HK-2 (cell line): ENCODE measurements around the gene REM2.
"Not testable (repeated sequence)": the region's sequence is repeated elsewhere in the genome, so short reads cannot be mapped to it uniquely, and the experiment has no call there.

Experiments used
- DNase-seq: peaks from one replicate; pipeline ENCODE4 v3.0.0-alpha.2; 2018; ENCODE audit not compliant: unreplicated experiment

Gene REM2

DNA sequence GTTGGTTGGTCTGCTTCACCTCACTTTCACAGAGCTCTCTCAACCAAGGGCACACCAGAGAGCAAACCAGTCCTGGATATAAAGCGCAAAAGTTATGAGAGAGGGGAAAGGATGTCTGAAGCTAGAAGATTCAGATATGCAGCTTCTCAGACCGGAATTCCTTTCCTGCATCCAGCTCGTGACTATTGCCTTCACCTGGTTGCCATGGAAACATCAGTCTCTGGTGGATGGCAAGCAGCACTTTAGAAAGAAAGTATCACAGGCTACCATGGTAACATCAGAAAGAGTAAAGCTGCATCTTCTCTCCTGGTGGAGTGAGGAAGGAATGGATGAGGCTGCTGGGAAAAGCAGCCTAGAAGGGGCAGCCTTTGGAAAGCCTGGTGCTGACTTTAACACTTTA, 13.7 kb downstream of the REM2 start:
- no peak for DNase-seq

DNA sequence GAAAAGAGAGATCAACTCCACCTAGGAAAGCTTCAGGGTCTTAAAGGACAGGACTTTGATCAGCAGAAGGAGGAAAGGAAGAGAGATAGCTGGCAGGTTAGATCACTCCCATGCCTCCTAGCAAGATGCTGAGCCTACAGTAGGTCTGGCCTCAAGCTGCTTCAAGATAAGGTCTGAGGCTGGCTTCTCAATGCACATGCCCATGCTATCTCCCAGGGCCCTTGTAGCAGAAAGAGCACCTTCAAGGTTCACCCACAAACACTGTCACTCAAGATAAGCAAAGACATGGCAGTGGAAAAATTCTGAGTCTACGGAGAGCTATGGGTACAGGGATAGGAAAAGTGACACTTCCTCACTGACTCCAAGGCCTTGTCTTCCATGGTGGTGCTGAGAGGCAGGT, 14.3 kb downstream of the REM2 start:
- no peak for DNase-seq

DNA sequence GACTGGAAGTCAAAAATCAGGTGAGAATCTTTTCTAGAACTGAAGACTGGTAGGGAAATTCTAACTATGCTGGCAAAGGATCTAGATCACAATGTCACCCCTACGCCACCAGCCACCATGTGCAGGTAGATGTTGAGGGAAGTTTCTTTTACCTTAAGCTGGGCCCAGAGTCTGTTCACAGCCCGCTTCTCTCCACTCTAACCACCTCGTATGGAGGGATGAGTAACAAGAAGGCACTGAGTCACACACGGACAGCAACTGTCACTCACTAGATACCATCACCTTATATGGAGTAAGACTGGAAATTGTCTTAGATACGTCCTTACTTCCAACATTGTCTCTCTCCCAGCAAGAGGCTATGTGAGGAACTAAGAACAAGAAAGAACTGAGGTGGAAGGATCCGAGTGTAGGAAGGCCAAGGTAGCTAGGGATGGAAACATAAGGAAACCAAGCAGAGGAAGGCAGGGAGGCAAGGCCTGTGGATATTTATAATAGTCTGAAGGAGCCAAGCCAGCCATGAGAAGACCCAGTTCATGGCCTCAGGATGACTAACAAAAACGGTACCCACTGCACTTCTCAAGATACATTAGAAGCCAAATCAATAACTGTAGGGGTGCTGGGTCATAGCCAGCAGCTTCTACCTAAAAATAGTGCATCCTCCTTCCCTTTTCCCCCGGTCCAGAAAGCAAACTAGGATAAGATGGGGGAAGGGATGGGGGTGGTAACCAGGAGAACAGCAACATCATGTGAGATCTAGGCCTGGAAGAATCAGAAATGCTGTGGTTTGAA, 15.5 kb downstream of the REM2 start:
- DNase-seq: peak; percentile 61

DNA sequence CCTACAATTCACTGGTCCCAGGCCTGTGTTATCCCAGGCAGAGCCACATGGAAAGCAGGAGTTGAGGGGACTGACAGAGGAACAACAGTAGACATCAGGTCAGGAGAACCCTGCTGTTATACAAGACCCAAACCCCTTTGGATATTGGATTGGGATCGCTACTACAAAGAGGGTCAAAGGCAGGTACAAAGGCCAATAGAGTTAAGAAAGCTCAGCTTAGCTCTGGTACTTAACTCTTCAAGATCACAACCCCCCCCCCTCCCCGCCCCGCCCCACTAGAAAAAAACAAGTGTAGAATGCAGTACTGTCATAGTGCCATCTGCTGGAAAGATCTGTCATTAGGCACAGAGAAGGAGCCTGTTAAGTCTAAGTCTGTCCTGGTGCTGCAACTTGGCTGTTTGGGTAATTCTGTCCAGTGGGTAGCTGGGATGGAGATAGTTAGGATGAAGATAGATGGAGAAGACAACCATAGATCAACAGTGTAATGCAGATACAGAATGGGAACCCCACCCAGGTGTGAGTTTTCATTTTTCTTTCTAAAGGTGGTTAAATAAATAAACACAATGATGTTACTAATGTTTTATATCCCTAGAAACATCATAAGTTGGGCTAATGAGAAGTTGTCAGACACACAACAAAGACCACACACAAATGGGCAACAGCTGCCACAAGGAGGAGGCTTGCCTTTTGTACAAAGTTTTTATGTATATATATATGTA, 17.2 kb downstream of the REM2 start:
- peak; percentile 53 for DNase-seq

DNA sequence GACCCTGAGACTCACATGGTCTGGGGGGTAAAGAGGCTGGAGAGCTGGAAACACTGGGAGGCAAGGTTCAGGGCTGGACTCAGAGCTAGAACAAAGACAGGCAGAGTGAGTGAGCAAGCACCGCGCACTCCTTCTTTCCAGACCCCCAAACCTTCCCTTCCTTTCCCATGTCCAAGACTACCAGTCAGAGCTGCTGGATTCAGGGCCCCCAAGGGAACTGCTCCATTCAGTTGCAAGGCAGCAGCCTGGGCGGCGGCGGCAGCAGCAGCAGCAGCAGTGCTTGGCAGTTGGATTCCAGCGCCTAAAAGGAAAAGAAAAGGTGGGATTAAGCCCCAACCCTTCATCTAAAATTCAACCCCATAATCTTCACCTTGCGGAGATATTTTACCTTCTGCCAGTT, 18.8 kb downstream of the REM2 start:
- DNase-seq: no peak

DNA sequence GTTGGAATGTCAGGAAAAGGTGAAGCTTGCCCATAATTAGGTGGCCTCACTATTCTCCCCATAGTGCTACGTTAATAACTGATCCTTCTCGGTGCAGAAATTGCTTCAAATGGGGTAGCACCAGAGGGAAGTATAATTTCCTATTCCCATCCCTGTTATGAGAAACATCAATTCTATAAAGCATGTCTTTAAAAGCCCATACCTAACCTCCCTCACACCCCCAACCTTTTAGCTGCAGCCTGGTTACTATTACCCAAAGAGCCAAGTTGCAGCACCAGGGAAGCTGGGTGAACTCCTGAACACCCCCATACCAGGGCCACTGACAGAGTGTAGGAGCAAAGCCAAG, 20.7 kb downstream of the REM2 start:
- no peak for DNase-seq

DNA sequence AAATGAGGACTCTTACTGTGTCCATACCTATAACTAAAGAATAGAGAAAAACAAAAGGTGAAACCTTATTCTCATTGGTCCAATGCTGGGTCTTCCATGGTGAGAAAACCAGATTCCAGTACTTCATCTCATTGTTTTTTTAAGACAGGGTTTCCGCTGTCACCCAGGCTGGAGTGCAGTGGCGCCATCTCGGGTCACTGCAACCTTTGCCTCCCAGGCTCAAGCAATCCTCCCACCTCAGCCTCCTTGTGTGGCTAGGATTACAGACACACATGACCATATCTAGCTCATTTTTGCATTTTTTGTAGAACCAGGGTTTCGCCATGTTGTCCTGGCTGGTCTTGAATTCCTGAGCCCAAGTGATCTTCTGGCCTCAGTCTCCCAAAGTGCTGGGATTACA, 22.6 kb downstream of the REM2 start:
- no peak for DNase-seq

DNA sequence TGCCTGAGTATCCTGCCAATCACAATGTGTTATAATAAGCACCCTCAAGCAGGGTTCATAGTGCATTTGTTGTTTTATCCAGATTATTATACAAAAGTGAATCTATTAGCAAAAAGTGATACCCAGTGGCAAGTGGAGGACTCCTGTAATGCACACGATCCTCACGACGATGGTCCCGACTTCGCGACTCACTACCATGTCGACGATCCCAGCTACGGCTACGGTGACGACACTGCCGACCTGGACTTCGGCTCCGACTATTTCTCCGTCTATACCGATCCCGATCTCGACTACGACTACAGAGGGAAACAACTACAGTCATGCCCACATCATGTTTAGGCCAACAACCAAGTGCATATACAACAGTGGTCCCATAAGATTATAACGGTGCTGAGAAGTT, 23.1 kb downstream of the REM2 start:
- DNase-seq: no peak

DNA sequence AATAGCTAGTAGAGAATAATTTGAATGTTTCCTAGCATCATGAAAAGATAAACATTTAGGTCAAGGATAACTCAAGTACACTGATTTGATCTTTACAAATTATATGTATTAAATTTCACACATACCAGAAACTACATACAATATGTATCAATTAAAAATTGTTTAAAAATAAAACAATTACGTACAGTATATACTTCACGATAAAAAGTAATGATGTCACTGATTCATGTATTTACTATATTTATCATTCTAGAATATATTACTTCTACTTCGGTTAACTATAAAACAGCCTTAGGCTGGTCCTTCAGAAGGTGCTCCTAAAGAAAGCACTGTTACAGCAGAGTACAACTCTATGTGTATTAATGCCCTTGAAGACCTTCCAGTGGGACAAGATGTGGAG, 24.4 kb downstream of the REM2 start:
- DNase-seq: no peak

DNA sequence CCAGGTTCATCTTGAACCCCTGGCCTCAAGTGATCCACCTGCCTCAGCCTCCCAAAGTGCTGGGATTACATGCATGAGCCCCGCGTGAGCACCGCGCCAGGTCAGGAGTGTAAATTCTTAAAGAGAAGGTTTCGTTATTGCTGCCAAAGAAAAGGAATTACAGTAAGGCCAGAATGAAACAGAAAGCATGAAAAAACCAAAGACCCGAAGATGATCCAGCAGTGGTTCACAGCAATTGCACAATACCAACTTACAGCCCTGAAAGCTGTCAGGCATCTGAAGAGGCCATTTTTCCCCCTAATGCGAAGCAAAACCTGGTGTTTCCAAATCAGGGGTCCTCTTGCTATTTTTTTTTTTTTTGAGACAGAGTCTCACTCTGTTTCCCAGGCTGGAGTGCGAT, 25.6 kb downstream of the REM2 start:
- DNase-seq: no peak

DNA sequence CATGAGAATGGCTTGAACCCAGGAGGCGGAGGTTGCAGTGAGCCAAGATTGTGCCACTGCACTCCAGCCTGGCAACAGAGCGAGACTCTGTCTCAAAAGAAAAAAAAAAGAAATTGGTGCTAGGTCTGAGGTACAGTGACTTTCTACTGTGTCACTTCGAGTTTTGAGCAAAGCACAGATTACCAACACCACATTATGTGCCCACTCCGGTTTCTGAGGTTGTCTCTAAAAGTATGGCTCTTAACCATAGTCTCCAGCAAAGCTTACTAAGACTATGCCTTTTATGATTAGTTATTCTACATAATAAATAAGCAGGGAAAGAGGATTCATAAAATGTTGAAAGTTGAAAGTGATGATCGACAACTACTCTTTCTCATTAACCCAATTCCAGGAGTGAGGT, 27.9 kb downstream of the REM2 start:
- no peak for DNase-seq

DNA sequence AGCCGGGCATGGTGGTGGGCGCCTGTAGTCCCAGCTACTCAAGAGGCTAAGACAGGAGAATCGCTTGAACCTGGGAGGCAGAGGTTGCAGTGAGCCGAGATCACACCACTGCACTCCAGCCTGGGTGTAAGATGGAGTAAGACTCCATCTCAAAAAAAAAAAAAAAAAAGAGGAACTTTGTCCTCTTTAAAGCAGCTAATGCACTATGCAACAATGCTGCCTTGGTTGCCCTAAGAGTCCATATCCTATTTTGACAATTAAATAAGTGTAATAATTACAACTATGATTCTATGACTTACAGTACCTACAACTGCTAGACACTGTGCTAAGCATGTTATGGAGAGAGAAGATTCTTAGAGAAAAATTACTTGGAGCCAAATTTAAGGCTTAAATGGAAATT, 31.8 kb downstream of the REM2 start:
- not testable (repeated sequence) for DNase-seq

DNA sequence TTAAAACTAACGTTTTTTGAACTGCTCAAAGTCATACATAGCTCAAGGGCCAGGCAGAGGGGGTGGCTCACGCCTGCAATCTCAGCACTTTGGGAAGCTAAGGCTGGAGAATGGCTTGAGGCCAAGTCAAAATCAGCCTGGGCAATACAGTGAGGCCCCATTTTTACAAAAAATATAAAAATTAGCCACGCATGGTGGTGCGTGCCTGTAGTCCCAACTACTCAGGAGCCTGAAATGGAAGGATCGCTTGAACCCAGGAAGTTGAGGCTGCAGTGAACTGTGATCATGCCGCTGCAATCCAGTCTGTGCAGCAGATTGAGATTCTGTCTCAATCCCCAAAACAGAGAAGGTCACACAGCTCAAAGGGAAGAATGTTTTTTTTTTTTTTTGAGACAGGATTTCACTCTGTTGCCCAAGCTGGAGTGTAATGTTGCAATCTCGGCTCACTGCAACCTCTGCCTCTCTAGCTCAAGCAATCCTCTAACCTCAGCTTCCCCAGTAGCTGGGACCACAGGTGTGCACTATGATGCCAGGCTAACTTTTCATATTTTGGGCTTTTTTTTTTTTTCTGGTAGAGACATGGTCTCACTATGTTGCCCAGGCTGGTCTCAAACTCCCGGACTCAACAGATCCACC, 33.0 kb downstream of the REM2 start:
- DNase-seq: no peak

DNA sequence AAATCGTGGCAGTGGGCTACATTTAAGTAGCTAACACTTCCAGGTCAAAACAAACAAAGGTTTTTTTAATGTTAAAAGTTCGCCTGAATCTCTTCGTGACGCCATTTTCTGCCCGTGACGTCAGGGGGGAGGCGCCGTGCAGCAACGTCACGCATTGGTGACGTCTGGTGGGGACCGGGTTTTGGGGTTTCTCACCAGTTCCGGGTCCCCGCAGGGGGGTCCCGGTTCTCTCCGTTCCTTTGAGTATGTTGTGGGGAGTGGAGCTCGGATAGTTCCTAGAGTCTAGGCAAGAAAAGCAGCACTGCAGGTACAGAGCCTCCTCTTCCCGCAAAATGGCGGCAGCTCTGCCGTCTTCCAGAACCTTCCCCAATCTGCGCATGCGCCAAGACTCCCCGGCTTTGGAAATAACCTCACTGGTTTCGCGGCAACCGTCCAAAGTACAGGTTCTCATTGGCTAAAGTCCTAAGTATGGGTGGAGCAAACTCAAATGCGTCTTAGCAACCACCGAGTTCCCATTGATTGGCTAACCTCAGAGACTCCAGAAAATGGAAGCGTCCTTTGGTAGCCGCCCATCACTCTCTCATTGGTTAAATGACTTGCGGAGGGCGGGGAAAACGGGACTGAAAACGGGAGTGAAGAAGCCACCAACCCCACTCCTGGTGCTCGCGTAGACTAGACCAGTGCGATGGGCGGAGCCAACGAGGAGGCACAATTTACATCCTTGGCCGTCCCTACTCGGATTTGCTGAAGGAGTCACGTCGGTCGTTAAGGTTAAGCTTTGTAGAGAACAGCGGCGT, 36.0 kb downstream of the REM2 start, which contains the start of gene RBM23:
Gene RBM23 (minus strand): TSS at position 346 of the 797 bp plus-strand sequence.
- peak; percentile 98 for DNase-seq

DNA sequence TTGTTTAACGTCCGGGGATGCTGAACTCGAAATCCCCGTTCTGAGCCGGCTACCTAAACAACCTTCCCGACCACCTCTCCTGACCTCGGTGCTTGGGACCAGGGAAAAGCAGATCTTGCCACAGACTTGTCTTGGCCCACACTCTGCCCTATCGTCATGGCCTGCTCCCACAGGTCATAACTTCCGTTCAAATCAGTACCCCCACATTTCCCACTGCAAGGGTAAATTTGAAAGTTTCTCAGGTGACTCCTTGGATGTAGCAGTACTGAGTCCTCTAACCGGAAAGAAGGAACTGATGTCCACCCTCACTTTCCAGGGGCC, 36.5 kb downstream of the REM2 start:
- DNase-seq: no peak

DNA sequence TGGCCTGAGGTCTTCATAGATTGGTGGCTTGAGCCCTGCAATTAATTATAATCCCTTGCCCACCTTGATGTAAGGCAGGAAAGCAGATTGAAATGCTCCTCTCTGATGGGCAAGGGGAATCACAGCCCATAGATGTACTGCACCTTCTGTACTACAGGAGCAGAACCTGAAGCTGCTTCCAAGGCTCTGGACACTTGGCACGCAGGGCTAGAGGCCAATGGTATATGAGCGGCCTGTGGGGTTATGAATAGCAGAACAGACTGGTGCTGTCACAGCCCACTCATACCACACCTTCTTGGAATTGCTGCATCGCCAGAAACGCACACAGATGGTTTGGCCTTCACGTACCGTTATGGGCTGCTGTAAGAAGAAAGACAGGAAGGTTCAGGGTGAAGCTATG, 37.7 kb downstream of the REM2 start:
- no peak for DNase-seq

DNA sequence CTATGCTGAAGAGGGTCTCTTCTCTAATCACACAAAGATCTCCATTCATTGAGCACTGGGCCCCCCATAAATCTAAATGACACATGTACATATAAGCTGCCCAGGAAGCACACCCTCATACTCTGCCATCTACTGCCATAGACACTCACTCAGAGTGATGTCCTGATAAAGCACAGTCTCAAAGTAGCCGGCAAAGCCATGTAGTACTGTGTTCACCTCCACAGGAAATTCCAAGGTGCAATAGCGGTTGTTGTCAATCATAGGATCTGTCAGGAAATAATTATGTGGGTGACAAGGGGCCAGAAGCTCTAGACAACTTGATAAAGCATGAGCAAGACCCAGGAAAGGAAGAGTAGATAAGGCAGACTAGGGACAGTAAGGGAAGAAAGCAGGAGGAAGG, 39.3 kb downstream of the REM2 start:
- DNase-seq: no peak

DNA sequence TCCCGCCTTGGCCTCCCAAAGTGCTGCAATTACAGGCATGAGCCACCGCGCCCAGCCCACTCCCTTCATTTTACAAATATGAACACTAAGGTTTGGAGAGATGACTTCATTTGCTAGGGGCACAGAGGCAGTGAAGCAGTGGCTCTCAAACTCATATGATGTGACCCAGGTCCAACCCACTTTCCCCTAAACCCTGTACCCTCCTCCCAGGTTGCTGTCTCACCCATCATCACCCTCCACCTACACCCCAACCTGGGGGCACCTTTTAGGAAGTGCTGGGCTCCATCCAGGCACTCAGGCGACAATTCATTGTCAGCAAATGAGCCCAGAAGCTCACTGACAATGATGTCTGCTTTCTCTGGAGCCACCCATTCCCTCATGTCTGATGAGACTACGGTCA, 40.7 kb downstream of the REM2 start:
- DNase-seq: no peak

DNA sequence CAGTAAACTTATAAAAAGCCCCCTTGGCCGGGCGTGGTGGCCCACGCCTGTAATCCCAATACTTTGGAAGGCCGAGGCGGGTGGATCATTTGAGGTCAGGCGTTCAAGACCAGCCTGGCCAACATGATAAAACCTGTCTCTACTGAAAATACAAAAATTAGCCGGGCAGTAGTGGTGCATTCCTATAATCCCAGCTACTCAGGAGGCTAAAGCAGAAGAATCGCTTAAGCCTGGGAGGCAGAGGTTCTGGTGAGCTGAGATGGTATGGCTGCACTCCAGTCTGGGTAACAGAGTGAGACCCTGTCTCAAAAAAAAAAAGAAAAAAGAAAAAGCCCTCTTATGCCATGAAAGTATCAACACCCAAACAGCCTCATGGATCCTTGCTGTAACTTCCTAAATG, 42.5 kb downstream of the REM2 start:
- no peak for DNase-seq

DNA sequence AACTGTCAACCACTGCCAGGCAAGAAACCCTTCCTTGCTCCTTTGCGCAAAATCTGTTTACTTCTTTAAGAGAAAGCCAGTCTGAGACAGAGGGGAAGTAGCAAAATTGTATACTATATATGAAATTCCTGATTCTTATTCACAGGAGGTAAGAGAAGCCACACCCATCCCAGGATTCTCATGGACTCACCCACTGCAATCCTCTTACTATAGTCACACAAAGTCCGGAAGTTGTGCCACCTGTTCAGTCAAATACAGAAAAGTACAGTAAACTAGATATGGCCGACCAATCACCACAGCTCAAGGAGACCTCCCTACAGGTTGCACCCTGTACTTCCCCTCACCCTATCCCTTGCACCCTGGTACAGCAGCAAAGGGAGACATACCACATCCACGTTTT, 43.3 kb downstream of the REM2 start:
- DNase-seq: no peak

DNA sequence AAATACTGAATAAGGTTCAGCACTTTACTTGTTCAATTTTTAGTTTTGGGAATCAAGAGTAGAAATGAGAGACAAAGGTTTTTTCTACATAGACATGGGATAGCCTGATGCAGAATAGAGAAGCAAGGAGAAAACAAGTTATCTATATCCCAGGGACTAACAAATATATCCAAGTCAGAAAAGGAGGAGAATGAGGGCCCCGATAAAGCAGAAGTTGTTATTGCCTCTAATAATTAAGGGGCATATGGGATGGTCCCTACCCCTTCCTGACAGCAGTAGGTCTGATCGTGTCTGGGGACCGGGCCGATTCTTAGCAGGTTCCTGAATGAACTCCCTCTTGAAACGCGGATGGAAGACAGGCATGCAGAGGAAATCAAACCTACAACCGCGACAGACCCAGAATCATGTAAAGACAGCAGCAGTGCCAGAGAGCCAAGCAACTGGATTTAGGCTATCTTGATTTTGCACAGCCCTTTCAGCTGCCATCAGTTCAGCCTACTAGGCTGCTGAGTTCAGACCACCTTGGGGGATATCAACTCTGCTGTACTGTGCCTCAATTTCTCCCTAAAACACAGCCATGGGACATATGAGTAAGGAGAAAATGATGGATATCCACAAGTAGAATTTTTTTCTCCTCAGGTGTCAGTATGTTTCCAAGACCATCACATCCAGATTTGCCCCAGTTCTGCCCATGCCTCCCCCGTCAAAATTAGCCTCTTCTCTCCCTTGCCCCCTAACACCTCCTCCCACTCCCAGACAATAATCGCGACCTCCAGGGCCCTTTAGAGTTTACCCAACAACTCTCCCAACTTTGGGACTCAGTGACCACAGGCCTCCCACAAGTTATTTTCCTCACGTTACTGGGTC, 45.4 kb downstream of the REM2 start:
- no peak for DNase-seq
